HTERT RPE-1 (cell line): ENCODE data around the gene REEP1.
"Not testable (repeated sequence)": the region's sequence is repeated elsewhere in the genome, so short reads cannot be mapped to it uniquely, and the experiment has no call there.

ENCODE experiments used
- in situ Hi-C: fragments of 300-500 bp; cut with MboI; formaldehyde crosslinking; loops from 4 replicates; pipeline ENCODE4 v1.14.3; 2020; ENCODE audit warnings: low sequenced_read_pairs

Gene REEP1

GRCh38 chr2:86249176-86249575 lies 88.2 kb downstream of the REEP1 start:
- in situ Hi-C loops: no loop called here

GRCh38 chr2:86245222-86245621 lies 92.2 kb downstream of the REEP1 start:
- in situ Hi-C loops: not testable (repeated sequence)

- in situ Hi-C loops: not testable (repeated sequence)
These were observed 92.6 kb downstream of the REEP1 start for GRCh38 chr2:86244781-86245180.

- in situ Hi-C loops: no loop called here
These were observed 93.3 kb downstream of the REEP1 start for GRCh38 chr2:86243950-86244733.

- in situ Hi-C loops: no loop called here
These were observed 94.2 kb downstream of the REEP1 start for GRCh38 chr2:86243272-86243671.

- in situ Hi-C loops: no loop called here
These were observed 95.8 kb downstream of the REEP1 start for GRCh38 chr2:86241611-86242010.

GRCh38 chr2:86240251-86240650 lies 97.2 kb downstream of the REEP1 start:
- in situ Hi-C loops: no loop called here

GRCh38 chr2:86239745-86240144 lies 97.7 kb downstream of the REEP1 start:
- in situ Hi-C loops: no loop called here

GRCh38 chr2:86239326-86239725 lies 98.1 kb downstream of the REEP1 start:
- in situ Hi-C loops: no loop called here

GRCh38 chr2:86238354-86238753 lies 99.1 kb downstream of the REEP1 start:
- in situ Hi-C loops: no loop called here

- in situ Hi-C loops: no loop called here
These were observed 100.3 kb downstream of the REEP1 start for GRCh38 chr2:86237172-86237571.

GRCh38 chr2:86235196-86235980 lies 102.0 kb downstream of the REEP1 start:
- in situ Hi-C loops: no loop called here

- in situ Hi-C loops: no loop called here
These were observed 102.8 kb downstream of the REEP1 start for GRCh38 chr2:86234563-86235131.

GRCh38 chr2:86233436-86233835 lies 104.0 kb downstream of the REEP1 start:
- in situ Hi-C loops: no loop called here

GRCh38 chr2:86232910-86233309 lies 104.5 kb downstream of the REEP1 start:
- in situ Hi-C loops: no loop called here

GRCh38 chr2:86232373-86232784 lies 105.0 kb downstream of the REEP1 start:
- in situ Hi-C loops: no loop called here

- in situ Hi-C loops: no loop called here
These were observed 105.6 kb downstream of the REEP1 start for GRCh38 chr2:86231680-86232372.

GRCh38 chr2:86230961-86231360 lies 106.5 kb downstream of the REEP1 start:
- in situ Hi-C loops: no loop called here

- in situ Hi-C loops: no loop called here
These were observed 108.2 kb downstream of the REEP1 start for GRCh38 chr2:86229221-86229620.

GRCh38 chr2:86228574-86228973 lies 108.9 kb downstream of the REEP1 start:
- in situ Hi-C loops: not testable (repeated sequence)

GRCh38 chr2:86227685-86228084 lies 109.7 kb downstream of the REEP1 start:
- in situ Hi-C loops: no loop called here
